Omental fat pad (tissue), 4 donors: Measurements from ENCODE around the gene P4HA1. TPM values are rescaled to one million over a fixed set of nuclear protein-coding genes. Genes with fewer than 3 reads are reported as not detected.

Experiments used
- ATAC-seq: fragments of 150-250 bp; one replicate; pipeline ENCODE4 v1.9.1; 2016; ENCODE audit warnings: mild to moderate bottlenecking, moderate library complexity; ENCODE audit not compliant: low FRiP score
- DNase-seq: peaks from one replicate; pipeline ENCODE4 v3.0.0-alpha.2; 2019; ENCODE audit warnings: low spot score
- small RNA-seq: library from RNA; depleted of rRNA; stranded (forward); fragments of <200 nt; gene quantifications from one replicate; pipeline ENCODE3, GENCODE V24; 2016
- total RNA-seq, 4 donors: library from RNA; depleted of rRNA; stranded (reverse); fragments of >200 nt; gene quantifications; one replicate each; pipeline ENCODE4 v1.1.0, GENCODE V29; 2016
- TF ChIP-seq, protein P1 (sequence below), 3 donors: fragments of 450-650 bp; IDR thresholded peaks; one replicate each; pipeline ENCODE4 v1.5.1; 2016 to 2017; ENCODE audit warnings: antibody characterized with exemption in 3 of 3, mild to moderate bottlenecking in 3 of 3, moderate library complexity in 2 of 3

P4HA1 gene
- total RNA-seq, 4 donors from 2014 or later: 22.0 to 41.4 (median 37.8) TPM

DNA sequence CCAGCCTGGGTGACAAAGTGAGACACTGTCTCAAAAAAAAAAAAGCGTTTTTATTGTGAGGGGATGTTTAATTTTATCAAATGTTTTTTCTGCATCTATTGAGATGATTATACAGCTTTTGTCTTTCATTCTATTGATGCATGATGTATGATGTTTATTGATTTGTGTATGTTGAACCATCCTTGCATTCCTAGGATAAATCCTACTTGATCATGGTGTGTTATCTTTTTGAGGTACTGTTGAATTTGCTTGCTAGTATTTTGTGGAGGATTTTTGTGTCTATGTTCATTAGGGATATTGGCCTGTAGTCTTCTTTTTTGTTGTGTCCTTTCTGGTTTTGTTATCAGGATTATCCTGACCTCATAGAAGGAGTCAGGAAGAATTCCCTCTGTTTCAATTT, 119.8 kb downstream of the P4HA1 start:
- TF ChIP-seq, protein P1, sequence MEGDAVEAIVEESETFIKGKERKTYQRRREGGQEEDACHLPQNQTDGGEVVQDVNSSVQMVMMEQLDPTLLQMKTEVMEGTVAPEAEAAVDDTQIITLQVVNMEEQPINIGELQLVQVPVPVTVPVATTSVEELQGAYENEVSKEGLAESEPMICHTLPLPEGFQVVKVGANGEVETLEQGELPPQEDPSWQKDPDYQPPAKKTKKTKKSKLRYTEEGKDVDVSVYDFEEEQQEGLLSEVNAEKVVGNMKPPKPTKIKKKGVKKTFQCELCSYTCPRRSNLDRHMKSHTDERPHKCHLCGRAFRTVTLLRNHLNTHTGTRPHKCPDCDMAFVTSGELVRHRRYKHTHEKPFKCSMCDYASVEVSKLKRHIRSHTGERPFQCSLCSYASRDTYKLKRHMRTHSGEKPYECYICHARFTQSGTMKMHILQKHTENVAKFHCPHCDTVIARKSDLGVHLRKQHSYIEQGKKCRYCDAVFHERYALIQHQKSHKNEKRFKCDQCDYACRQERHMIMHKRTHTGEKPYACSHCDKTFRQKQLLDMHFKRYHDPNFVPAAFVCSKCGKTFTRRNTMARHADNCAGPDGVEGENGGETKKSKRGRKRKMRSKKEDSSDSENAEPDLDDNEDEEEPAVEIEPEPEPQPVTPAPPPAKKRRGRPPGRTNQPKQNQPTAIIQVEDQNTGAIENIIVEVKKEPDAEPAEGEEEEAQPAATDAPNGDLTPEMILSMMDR (IDR thresholded peaks at IDR 0.05): no peak
- ATAC-seq: no peak
- DNase-seq: no peak

Small RNA genes lying within 50 kb of the gene (small RNA-seq; reads per million reads assigned to genes)
- gene RF00019 (not detected), gene SNORA11F (1.0 reads per million)

Other genes starting within 250 kb of the P4HA1 start
- gene OIT3, start 203.1 kb downstream of the P4HA1 start, total RNA-seq: not detected
- gene PLA2G12B, start 142.1 kb downstream of the P4HA1 start, total RNA-seq: not detected
- 1 to 10 TPM; 1.6 to 2.4 (median 2.2) TPM for gene NUDT13, start 13.6 kb upstream of the P4HA1 start, total RNA-seq
- 10 to 100 TPM; 24.9 to 43.4 (median 35.5) TPM for gene ECD, start 71.1 kb upstream of the P4HA1 start, total RNA-seq
- gene FAM149B1, start 71.3 kb upstream of the P4HA1 start, total RNA-seq: 10 to 100 TPM; 14.2 to 20.0 (median 16.6) TPM
- gene DNAJC9, start 150.4 kb upstream of the P4HA1 start, total RNA-seq: 10 to 100 TPM in 2 of 4 donors, 1 to 10 TPM in 2; 5.9 to 14.8 (median 11.6) TPM
- gene MRPS16, start 155.8 kb upstream of the P4HA1 start, total RNA-seq: 10 to 100 TPM; 35.8 to 47.9 (median 39.9) TPM